OCI-M2 (cell line): ENCODE measurements around the gene SIX4.

Experiments used
- DNase-seq: peaks from one replicate; lab custom pipeline; 2025; ENCODE audit not compliant: unreplicated experiment; lab: John Stamatoyannopoulos, UW

The SIX4 gene

DNA sequence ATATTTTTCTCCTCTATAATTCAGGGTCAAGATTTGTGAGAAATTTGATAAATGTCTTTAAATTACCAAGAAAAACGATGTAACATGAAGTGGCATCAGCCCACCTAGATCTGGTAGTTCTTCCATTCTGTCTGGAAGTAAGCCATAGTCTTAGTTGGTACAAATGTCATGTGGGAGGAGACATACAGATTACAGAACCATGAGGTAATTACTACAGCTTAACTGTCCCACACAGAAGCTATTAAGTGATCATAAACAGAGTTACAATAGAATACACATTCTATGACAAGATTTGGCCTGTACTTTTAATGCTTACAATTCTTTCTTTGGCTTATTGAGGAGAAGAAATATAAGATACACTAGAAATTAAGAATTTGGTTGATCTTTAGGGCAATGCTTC, 61.2 kb downstream of the SIX4 start:
- no peak for DNase-seq

DNA sequence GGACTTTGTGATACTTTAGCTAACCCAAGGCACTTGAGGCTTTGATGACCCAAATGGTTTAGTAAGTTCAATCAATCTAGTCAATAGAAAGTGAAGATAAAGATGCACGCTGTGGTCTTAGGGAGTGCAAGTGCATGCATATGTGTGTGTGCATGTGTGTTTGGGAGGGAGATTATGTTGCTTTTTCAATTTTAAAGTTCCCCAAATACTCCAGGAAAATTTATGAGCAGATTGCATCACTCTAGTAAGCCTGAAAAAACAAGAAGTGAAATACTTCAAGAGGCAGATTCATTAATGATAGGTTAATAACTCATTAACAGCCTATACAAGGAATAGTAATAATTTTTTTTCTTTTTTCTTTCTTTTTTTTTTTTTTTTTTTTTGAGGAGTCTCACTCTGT, 62.4 kb downstream of the SIX4 start:
- DNase-seq: no peak
